ENCODE data around the gene CMA1.

The CMA1 gene

DNA sequence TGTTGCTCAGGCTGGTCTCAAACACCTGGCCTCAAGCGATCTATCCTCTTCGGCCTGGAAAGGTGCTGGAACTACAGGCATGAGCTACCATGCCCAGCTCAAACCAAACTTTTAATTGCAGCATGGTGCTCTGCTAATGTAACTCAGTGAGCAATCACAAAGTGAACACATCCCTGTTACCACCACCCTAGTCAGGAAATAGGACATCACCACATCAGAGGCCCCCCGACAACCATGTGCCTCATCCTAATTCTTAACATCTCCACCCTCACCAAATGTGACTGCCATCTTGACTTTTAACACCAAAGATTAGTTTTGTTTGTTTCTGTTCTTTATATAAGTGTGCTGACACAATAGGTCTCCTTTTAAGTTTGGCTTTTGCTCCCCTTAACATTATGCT is 42.7 kb downstream of the CMA1 start:
- no peak for DNase-seq

DNA sequence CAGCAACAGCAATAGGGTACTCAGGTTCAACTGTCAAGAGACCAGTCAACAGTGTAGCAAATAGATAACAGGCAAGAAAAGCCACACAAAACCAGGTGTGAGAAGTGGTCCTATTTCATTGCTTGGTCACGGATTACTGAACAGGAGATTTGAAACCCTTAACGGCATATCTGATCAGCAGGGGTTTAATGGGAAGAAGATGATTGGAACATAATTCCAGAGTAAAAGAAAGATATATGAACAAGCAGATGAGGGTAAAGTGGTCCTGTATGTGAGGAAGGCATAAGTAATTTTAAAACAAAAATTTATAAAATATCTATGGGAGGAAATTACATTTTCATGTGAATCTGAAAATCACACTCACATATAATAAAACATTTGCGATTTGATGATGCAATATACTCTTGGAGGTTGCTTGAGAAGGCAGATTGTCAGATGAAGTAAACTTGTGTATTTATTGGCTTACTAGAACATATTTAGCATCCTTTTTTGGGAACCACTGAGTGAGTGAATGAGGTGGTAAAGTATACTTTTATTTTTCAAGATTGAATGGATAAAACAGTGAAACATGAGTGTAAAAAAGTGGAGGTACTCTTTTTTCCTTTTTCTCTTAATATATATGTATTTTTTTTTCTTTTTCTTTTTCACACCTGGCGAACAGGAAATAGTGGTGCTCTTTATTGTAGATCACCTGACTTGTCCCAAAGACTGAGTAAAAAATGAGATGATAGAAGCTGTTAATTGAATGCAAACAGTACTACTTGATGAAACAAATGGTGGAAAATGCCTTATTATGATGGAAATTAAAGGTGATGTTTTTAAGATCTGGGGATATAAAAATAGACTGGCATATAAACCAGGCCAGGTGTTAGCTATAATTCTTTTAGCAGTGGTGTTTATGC is 43.9 kb downstream of the CMA1 start:
- DNase-seq: no peak

DNA sequence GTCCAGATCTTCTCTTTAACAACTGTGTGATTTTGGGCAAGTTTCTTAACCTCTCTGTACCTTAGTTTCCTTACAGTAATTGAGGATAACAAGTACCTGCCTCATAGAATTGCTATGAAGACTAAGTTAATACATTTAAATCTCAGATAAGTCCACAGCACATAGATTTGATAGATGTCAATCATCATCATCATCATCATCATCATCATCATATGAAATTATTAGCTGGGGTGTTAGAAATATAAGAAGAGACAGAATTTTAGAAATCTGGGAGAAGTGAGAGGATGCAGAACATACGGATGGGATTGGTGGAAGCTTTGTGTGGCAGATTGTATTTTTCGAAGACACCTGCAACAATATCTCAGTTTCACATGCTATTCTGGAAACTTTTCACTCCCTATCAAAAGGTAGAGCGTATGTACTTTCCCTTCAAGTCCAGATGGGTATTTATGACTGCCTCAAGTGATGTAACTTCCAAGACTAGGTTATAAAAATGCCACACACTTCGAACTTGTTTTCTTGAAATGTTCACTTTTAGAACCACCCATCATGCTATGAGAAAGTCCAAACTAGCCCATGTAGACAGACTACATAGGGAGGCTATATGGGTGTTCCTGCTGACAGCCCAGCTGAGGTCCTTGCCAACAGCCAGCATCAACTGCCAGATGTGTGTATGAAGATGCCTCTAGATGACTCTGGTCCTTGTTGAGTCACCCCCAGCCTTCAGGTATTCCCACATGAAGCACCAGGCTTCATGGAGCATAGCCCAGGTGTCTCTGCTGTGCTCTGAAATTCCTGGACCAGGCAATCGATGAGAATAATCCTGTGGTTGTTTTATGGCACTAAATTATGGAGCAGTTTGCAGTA is 44.8 kb downstream of the CMA1 start:
- no peak for DNase-seq

DNA sequence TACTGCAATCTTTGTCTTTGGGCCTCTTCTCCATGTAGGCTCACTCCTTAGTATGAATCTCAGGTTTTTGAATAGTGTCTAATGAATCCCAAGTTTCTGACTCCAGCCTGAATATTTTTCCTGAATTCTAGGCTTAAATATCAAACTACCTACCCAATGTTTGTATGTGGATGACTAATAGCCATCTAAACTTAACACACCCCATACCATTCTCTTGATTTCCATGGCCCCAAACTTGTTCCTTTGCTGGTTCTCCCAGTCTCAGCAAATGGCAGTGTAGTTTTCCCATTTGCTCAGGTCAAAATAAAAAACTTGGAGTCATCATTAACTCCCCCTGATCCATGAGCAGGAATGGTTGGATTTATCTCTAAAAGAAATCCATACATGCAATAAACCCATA is 46.7 kb downstream of the CMA1 start:
- DNase-seq: no peak

DNA sequence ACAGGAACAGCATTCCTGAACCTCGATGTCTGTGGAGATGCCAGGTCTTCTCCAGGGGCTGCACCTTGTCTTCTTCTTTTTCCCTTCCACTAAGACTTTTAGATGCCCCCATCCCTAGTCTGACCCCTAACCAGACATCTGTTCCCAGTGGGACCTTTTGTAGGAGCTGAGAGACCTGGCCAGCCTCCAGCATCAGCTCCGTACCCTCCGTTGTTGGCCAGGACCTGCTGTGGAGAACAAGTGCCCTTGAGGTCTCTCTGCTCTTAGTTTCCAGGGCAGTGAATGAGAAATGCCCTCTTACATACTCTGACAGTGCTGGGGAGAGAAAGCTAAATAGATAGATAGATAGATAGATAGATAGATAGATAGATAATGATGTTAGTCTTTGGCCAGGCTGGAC is 48.7 kb downstream of the CMA1 start:
- no peak for DNase-seq

DNA sequence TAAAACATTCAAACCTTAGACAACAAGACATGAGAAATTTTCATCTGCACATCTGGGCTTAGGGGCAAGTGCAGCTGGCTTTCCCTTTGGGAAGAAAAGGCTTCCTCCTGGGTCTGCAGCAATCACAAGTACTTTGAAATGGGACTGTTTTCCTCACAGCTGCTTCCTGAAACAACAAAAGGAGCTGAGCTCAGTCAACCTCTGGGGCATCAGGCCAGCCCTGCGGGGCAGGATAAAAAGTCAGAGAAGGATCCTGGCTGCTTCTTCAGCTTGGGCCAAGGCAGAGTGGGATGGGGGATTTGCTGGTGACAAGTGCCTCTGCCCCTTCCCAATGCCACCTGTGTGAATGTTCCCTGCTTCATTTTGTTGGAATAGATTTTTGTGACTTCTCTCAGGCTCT is 49.3 kb downstream of the CMA1 start:
- no peak for DNase-seq

DNA sequence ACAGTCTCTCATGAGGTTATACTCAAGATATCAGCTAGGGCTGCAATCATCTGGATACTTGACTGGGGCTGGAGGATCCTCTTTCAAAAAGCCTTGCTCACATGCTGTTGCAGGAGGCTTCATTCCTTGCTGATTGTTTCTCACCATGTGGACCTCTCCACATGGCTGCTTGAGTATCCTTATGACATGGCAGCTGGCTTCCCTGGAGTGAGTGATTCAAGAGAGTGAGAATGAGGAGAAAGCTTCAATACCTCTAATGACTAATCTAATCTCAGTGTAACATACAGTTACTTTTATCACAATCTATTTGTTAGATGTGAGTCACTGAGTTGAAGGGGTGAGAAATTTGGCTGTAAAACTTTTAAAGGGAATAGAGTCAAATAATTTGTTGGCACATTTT is 51.1 kb downstream of the CMA1 start:
- DNase-seq: no peak
